ENCODE results near the gene TBC1D2B.
"Not testable (repeated sequence)": the region's sequence is repeated elsewhere in the genome, so short reads cannot be mapped to it uniquely, and the experiment has no call there.

Gene TBC1D2B

GRCh38 chr15:77982127-77982490 lies 95.4 kb downstream of the TBC1D2B start:
- TF ChIP-seq, protein P1, sequence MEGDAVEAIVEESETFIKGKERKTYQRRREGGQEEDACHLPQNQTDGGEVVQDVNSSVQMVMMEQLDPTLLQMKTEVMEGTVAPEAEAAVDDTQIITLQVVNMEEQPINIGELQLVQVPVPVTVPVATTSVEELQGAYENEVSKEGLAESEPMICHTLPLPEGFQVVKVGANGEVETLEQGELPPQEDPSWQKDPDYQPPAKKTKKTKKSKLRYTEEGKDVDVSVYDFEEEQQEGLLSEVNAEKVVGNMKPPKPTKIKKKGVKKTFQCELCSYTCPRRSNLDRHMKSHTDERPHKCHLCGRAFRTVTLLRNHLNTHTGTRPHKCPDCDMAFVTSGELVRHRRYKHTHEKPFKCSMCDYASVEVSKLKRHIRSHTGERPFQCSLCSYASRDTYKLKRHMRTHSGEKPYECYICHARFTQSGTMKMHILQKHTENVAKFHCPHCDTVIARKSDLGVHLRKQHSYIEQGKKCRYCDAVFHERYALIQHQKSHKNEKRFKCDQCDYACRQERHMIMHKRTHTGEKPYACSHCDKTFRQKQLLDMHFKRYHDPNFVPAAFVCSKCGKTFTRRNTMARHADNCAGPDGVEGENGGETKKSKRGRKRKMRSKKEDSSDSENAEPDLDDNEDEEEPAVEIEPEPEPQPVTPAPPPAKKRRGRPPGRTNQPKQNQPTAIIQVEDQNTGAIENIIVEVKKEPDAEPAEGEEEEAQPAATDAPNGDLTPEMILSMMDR (conservative IDR thresholded peaks at IDR 0.05; ENCODE audit: low read depth, low read length) = no peak
- no peak for DNase-seq (ENCODE audit: low read depth)
- no peak overlapping the region for H3K4me3 ChIP-seq (ENCODE audit: low read length)

DNA sequence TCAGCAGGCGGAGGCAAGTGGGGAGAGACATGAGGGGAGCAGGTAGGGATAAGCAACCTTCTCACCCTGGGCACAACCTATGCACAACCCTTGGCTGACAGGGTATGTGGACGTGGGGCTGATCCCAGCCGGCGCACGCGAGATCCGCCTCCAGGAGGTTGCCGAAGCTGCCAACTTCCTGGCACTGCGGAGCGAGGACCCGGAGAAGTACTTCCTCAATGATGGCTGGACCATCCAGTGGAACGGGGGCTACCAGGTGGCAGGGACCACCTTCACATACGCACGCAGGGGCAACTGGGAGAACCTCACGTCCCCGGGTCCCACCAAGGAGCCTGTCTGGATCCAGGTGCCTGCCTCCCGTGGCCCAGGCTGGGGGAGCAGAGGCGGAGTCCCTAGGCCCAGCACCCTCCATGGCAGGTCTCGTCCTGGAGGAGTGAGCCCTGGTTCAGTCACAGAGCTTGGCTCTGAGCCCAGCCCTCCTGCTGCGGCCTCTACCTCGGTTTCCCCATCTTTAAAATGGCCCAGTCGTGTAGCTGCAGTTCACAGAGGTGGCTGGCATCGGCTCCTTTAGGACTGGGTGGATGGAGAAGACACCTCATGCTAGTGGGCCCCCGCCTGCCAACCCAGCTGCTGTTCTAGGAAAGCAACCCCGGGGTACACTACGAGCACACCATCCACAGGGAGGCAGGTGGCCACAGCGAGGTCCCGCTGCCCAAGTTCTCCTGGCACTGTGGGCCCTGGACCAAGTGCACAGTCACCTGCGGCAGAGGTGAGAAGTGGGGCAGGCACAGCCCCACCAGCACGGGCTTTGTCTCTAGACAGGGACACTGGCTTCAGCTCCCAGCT lies 96.0 kb downstream of the TBC1D2B start:
- DNase-seq (ENCODE audit: low read depth) = no peak
- TF ChIP-seq, protein P1 (conservative IDR thresholded peaks at IDR 0.05; ENCODE audit: low read depth, low read length) = no peak
- no peak overlapping the region for H3K4me3 ChIP-seq (ENCODE audit: low read length)

- H3K4me3 ChIP-seq (ENCODE audit: low read length); DNase-seq (ENCODE audit: low read depth): not testable (repeated sequence)
Measured at GRCh38 chr15:77980674-77981073, 96.8 kb downstream of the TBC1D2B start.

DNA sequence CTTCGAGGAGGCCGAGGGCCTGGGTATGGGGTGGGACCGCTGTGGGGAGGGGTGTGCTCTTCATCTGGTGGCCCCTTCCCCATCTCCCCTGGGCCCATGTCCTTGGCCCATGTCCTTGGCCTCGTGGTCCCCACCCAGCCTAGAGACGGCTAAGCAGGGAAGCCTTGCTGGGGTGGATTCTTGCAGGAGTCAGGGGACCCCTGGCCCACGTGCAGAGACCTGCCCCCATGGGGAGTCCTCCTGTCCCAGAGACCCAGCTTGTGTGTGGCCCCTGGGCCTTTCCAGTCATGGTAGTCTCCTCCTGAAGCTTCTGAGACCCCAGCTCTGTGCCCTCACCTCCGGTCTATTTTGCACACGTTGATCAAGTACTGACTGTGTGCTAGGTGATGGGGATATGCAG lies 97.4 kb downstream of the TBC1D2B start:
- TF ChIP-seq, protein P1 (conservative IDR thresholded peaks at IDR 0.05; ENCODE audit: low read depth, low read length) = no peak
- no peak for DNase-seq (ENCODE audit: low read depth)
- no peak overlapping the region for H3K4me3 ChIP-seq (ENCODE audit: low read length)

- not testable (repeated sequence) for DNase-seq (ENCODE audit: low read depth); H3K4me3 ChIP-seq (ENCODE audit: low read length)
Measured at GRCh38 chr15:77979157-77979556, 98.4 kb downstream of the TBC1D2B start.

GRCh38 chr15:77978759-77979145 lies 98.8 kb downstream of the TBC1D2B start:
- not testable (repeated sequence) for DNase-seq (ENCODE audit: low read depth); H3K4me3 ChIP-seq (ENCODE audit: low read length)

DNA sequence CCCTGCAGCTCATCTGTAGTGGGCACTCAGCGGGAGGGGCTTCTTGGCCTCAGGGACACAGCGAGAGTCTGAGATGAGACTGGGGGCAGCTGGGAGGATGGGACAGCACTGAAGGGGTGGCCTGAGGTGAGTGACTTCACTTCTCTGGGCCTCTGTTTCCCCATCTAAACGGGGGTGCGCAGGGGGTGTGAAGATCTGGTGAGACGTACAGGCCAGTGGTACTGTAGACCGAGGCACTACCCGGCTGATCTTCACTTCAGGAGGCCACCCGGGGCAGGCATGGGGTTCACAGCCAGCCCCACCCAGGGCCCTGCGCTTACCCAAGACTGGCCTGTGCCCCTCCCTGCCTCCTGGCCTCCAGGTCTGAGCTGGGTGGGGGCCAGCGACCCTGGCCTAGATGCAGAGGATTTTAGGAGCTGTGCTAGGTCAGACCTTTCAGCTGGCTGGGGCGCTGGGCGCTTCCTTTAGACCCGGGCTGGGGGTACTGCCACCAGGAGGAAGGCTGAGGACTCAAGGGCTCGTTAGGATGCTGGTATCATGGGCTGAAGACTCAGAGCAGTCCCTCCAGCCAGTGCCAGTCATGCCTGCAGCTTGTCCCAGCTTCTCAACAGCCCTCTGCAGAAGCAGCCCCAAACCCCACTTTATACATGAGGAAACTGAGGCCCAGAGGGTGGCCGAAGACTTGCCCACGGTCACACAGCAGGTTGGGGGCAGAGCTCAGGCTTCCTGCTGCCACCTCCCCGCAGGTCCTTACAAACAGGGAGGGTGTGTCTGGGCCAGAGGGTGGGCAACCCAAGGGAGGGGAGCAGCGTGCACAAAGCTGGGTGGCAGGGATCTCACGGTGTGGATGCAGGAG lies 99.4 kb downstream of the TBC1D2B start:
- not testable (repeated sequence) for DNase-seq (ENCODE audit: low read depth); H3K4me3 ChIP-seq (ENCODE audit: low read length)

- not testable (repeated sequence) for H3K4me3 ChIP-seq (ENCODE audit: low read length); DNase-seq (ENCODE audit: low read depth)
Measured at GRCh38 chr15:77976760-77977525, 100.6 kb downstream of the TBC1D2B start.

GRCh38 chr15:77976095-77976450 lies 101.4 kb downstream of the TBC1D2B start:
- not testable (repeated sequence) for H3K4me3 ChIP-seq (ENCODE audit: low read length); DNase-seq (ENCODE audit: low read depth)

Data from retinal pigment epithelial cell (primary cell).